Cardiac atrium fibroblast (primary cell): ENCODE data around the gene RALGPS2. TPM values are rescaled to one million over a fixed set of nuclear protein-coding genes. Genes with fewer than 3 reads are reported as not detected.

Source experiments
- total RNA-seq: library from RNA; depleted of rRNA; stranded (reverse); fragments of >200 nt; gene quantifications from 2 replicates; pipeline ENCODE4 v1.2.3, GENCODE V29; 2015

RALGPS2 gene, protein sequence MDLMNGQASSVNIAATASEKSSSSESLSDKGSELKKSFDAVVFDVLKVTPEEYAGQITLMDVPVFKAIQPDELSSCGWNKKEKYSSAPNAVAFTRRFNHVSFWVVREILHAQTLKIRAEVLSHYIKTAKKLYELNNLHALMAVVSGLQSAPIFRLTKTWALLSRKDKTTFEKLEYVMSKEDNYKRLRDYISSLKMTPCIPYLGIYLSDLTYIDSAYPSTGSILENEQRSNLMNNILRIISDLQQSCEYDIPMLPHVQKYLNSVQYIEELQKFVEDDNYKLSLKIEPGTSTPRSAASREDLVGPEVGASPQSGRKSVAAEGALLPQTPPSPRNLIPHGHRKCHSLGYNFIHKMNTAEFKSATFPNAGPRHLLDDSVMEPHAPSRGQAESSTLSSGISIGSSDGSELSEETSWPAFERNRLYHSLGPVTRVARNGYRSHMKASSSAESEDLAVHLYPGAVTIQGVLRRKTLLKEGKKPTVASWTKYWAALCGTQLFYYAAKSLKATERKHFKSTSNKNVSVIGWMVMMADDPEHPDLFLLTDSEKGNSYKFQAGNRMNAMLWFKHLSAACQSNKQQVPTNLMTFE
- total RNA-seq: 15.9 and 29.1 TPM in 2 replicates

GRCh38 chr1:178724728-178725465, at the start of gene RALGPS2:
Gene RALGPS2, plus strand, starts transcription at chr1:178725244. Its CDS starts 51,521 bp downstream, at chr1:178776765.

GRCh38 chr1:178870944-178871343, 145.9 kb downstream of the RALGPS2 start, which contains the start of gene ANGPTL1:
Gene ANGPTL1, minus strand, starts transcription at chr1:178871077. Its CDS starts 5,301 bp downstream, at chr1:178865776.

Other genes with a start within 250 kb of the RALGPS2 start
- gene CLEC20A, start 228.3 kb upstream of the RALGPS2 start, total RNA-seq: not detected in 2 replicates
- not detected in 2 replicates for gene TEX35, start 212.1 kb upstream of the RALGPS2 start, total RNA-seq
- gene ANGPTL1, start 145.8 kb downstream of the RALGPS2 start, total RNA-seq: 16.1 and 26.6 TPM in 2 replicates